ENCODE measurements around the gene FAM174C. TPM values are rescaled to one million over a fixed set of nuclear protein-coding genes. Genes with fewer than 3 reads are reported as not detected.

FAM174C gene
- total and polyA plus RNA-seq, 2 donors (not counting 3 experiments of a cell fraction or from before 2014, with no cell fraction given), result 46.7 to 83.9 TPM

DNA sequence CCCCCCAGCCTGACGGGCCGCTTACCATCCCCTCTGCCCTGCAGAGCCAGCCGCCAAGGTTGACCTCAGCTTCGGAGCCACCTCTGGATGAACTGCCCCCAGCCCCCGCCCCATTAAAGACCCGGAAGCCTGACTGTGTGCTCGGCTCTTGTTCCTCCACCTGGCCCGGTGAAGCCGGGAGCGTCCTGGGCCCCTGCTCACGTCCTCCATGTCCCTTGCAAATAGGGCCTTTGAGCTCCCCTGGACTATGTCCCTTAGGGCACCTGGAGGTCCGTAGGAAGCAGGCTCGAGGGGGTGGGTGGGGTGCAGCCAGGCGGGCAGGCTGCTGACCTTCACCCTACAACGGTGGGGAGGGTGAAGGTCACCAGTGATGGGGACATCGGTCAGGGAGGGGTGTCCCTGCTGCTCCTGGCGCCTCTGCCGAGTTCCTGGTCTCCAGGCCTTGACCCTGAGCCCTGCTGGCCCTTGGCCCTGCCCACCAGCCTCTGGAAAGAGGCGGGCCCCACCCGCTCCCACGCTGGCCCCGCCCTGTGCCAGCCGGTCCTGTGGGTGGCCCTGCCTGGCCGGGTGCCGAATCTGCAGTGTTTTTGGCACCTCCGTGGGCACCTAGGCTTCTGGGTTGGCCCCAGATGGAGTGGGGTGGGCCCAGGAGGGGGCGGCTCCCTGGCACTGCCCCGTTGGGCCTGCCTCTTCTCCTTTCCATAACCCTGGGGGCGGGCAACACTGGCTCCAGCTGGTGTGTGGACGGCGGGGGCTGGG, 30.5 kb upstream of the FAM174C start:
- no peaks in the 10 kb centered on the region for H4K20me1 ChIP-seq (replicated peaks; ENCODE audit: control insufficient read depth, extremely low read depth, insufficient read depth, low read length)
- H2AFZ ChIP-seq (ENCODE audit: low read depth, low read length), result no peak overlapping the region
- intact Hi-C loops (cut with micrococcal nuclease), result loop anchor here (1.0 to 10.0 kb wide), 4 partner anchors 21 to 450 kb away; partner anchors contain the start of gene PTBP1
- H3K4me2 ChIP-seq (ENCODE audit: insufficient read depth, low read length), result no peak overlapping the region
- H3K9me1 ChIP-seq (replicated peaks; ENCODE audit: control insufficient read depth, extremely low read depth, insufficient read depth, low read length), result no peaks in the 10 kb centered on the region
- dilution Hi-C loops (cut with MboI; ENCODE audit: extremely low pct_ligation_motif_present, low sequenced_read_pairs), result no loop called here
- CTCF ChIA-PET, result interaction anchor here (0.6 to 7.3 kb wide), 32 partner anchors 8 to 261 kb away, joined by 3 to 1001 read pairs (median 5); partner anchors contain the start of genes ARHGAP45, CIRBP, CNN2 and FAM174C
- peaks cover 20% of the 10 kb centered on the region for H3K79me2 ChIP-seq (ENCODE audit: control insufficient read depth, insufficient read depth, low read length)
- H3K9me3 ChIP-seq (replicated peaks; ENCODE audit: control insufficient read depth, insufficient read depth, low read length), result no peaks in the 10 kb centered on the region
- FAIRE-seq (no peak), DNase-seq (ENCODE audit: low read depth, low spot score) (no peak)
- peaks cover 0 to 1% of the 10 kb centered on the region in 2 experiments for H3K36me3 ChIP-seq (ENCODE audit: control insufficient read depth in 2 of 2, extremely low read depth in 1 of 2, insufficient read depth in 2 of 2, low read length in 2 of 2)
- no peak overlapping the region for H3K9ac ChIP-seq (replicated peaks; ENCODE audit: extremely low read depth, insufficient read depth, low read length)
- no peaks in the 10 kb centered on the region for H3K27me3 ChIP-seq (ENCODE audit: control insufficient read depth in 2 of 2, insufficient read depth in 2 of 2, low read length in 2 of 2)
- H3K4me3 ChIP-seq (replicated peaks in 1 of 3; ENCODE audit: insufficient read depth in 1 of 3, low read depth in 1 of 3, low read length in 3 of 3), result no peak overlapping the region
- POLR2A ChIA-PET, result interaction anchor here (0.8 to 4.9 kb wide), 5 partner anchors 8 to 30 kb away, joined by 4 to 87 read pairs (median 8); partner anchors contain the start of genes CIRBP and FAM174C
- TF ChIP-seq JUN (IDR thresholded peaks at IDR 0.05; ENCODE audit: borderline replicate concordance, insufficient read depth, insufficient read length, low read depth), result no peak
- TF ChIP-seq POLR2A (IDR thresholded peaks at IDR 0.05; ENCODE audit: low read depth, low read length), result peak; percentile 10
- peaks cover 19% of the 10 kb centered on the region for H3K4me1 ChIP-seq (ENCODE audit: control insufficient read depth, extremely low read depth, insufficient read depth, low read length)
- BruUV-seq (replicated peaks), result no TSS peak
- no peak overlapping the region for H3K27ac ChIP-seq (ENCODE audit: insufficient read depth, low read depth, low read length)

GRCh38 chr19:1245494-1246264, 29.7 kb upstream of the FAM174C start:
- intact Hi-C loops (cut with micrococcal nuclease), result loop anchor here (10.0 kb wide), 1 partner anchor 451 kb away; the partner anchor contains the start of gene PTBP1
- Histone ChIP-seq H3K4me3 (replicated peaks in 1 of 3; ENCODE audit: insufficient read depth in 1 of 3, low read depth in 1 of 3, low read length in 3 of 3) (no peak overlapping the region), H4K20me1 (replicated peaks; ENCODE audit: control insufficient read depth, extremely low read depth, insufficient read depth, low read length) (no peaks in the 10 kb centered on the region), H3K9me1 (replicated peaks; ENCODE audit: control insufficient read depth, extremely low read depth, insufficient read depth, low read length) (no peaks in the 10 kb centered on the region), H3K4me2 (ENCODE audit: insufficient read depth, low read length) (no peak overlapping the region), H2AFZ (ENCODE audit: low read depth, low read length) (no peak overlapping the region), H3K9ac (replicated peaks; ENCODE audit: extremely low read depth, insufficient read depth, low read length) (no peak overlapping the region), H3K4me1 (ENCODE audit: control insufficient read depth, extremely low read depth, insufficient read depth, low read length) (peaks cover 18% of the 10 kb centered on the region), H3K27ac (ENCODE audit: insufficient read depth, low read depth, low read length) (no peak overlapping the region), H3K36me3 (ENCODE audit: control insufficient read depth in 2 of 2, extremely low read depth in 1 of 2, insufficient read depth in 2 of 2, low read length in 2 of 2) (peaks cover 0 to 2% of the 10 kb centered on the region in 2 experiments), H3K27me3 (ENCODE audit: control insufficient read depth in 2 of 2, insufficient read depth in 2 of 2, low read length in 2 of 2) (no peaks in the 10 kb centered on the region), H3K9me3 (replicated peaks; ENCODE audit: control insufficient read depth, insufficient read depth, low read length) (no peaks in the 10 kb centered on the region), H3K79me2 (ENCODE audit: control insufficient read depth, insufficient read depth, low read length) (peaks cover 28% of the 10 kb centered on the region)
- POLR2A ChIA-PET, result interaction anchor here (4.9 kb wide), 1 partner anchor 24 kb away, joined by 87 read pairs; the partner anchor contains the start of gene CIRBP
- TF ChIP-seq GATA2 (IDR thresholded peaks at IDR 0.05; ENCODE audit: insufficient read depth, insufficient read length, low read depth, low read length) (no peak), POLR2A (IDR thresholded peaks at IDR 0.05; ENCODE audit: low read depth, low read length) (no peak), FOS (IDR thresholded peaks at IDR 0.05; ENCODE audit: borderline replicate concordance, insufficient read depth, low read length) (no peak), CTCF (IDR thresholded peaks at IDR 0.05; ENCODE audit: extremely low read depth in 1 of 2, insufficient read depth in 1 of 2, low read depth in 1 of 2, low read length in 2 of 2) (no peak), EZH2 (IDR thresholded peaks at IDR 0.05; ENCODE audit: borderline replicate concordance, low read depth, low read length, severe bottlenecking) (no peak), POLR2AphosphoS5 (IDR thresholded peaks at IDR 0.05; ENCODE audit: insufficient read depth, low read depth, low read length) (no peak), MAX (IDR thresholded peaks at IDR 0.05; ENCODE audit: insufficient read depth, insufficient read length) (no peak), MYC (IDR thresholded peaks at IDR 0.05; ENCODE audit: low read depth, low read length) (no peak), JUN (IDR thresholded peaks at IDR 0.05; ENCODE audit: borderline replicate concordance, insufficient read depth, insufficient read length, low read depth) (no peak)
- no peak for FAIRE-seq
- dilution Hi-C loops (cut with MboI; ENCODE audit: extremely low pct_ligation_motif_present, low sequenced_read_pairs), result no loop called here
- CTCF ChIA-PET, result interaction anchor here (2.0 to 7.3 kb wide), 4 partner anchors 13 to 30 kb away, joined by 18 to 1001 read pairs (median 52); partner anchors contain the start of genes CIRBP and FAM174C
- no peak for DNase-seq (ENCODE audit: low read depth, low spot score)
- BruUV-seq (replicated peaks), result no TSS peak
